Upper lobe of left lung (tissue), 6 donors: ENCODE measurements around the gene ABR. TPM values are rescaled to one million over a fixed set of nuclear protein-coding genes. Genes with fewer than 3 reads are reported as not detected.

Source experiments
- ATAC-seq, 2 donors: fragments of 200-7000 bp; cut with Tn5 transposase; one replicate each; pipeline ENCODE4 v1.9.1; 2022; ENCODE audit warnings: mild to moderate bottlenecking in 2 of 2, moderate library complexity in 2 of 2; ENCODE audit not compliant: low FRiP score in 2 of 2
- DNase-seq, 2 donors: peaks; one replicate each; pipeline ENCODE4 v3.0.0-alpha.2; 2019 to 2020
- H3K27ac ChIP-seq, 4 donors: fragments of 200-600 bp; sonication (generic); one replicate each; pipeline ENCODE4 v1.5.1; 2016 to 2019
- H3K27me3 ChIP-seq, 4 donors: fragments of 200-600 bp; sonication (generic); one replicate each; pipeline ENCODE4 v1.5.1; 2017 to 2019
- H3K36me3 ChIP-seq, 4 donors: fragments of 200-600 bp; sonication (generic); one replicate each; pipeline ENCODE4 v1.5.1; 2016 to 2019
- H3K4me1 ChIP-seq, 4 donors: fragments of 200-600 bp; sonication (generic); one replicate each; pipeline ENCODE4 v1.5.1; 2018 to 2019
- H3K4me3 ChIP-seq, 4 donors: fragments of 200-600 bp; sonication (generic); one replicate each; pipeline ENCODE4 v1.5.1; 2017 to 2019; ENCODE audit warnings: mild to moderate bottlenecking in 2 of 4, moderate library complexity in 1 of 4
- H3K9me3 ChIP-seq, 4 donors: fragments of 200-600 bp; sonication (generic); one replicate each; pipeline ENCODE4 v1.5.1; 2018 to 2019
- CTCF ChIP-seq, 6 experiments: fragments of 450-650 bp in 4 of 6; fragments of 200-600 bp in 2 of 6; sonication (generic) in 2 of 6; IDR thresholded peaks; one replicate each; pipeline ENCODE4 v1.5.1; 2016 to 2019; ENCODE audit warnings: antibody characterized with exemption in 6 of 6
- EP300 ChIP-seq, 4 donors: sonication (generic); formaldehyde crosslinking; IDR thresholded peaks; one replicate each; pipeline ENCODE4 v1.5.1; 2017; ENCODE audit warnings: antibody characterized with exemption in 4 of 4, control low read depth in 2 of 4
- POLR2A ChIP-seq, 4 donors: fragments of 450-650 bp; IDR thresholded peaks; one replicate each; pipeline ENCODE4 v1.5.1; 2016 to 2017; ENCODE audit warnings: antibody characterized with exemption in 4 of 4, mild to moderate bottlenecking in 2 of 4
- POLR2AphosphoS5 ChIP-seq, 2 donors: sonication (generic); formaldehyde crosslinking; IDR thresholded peaks; one replicate each; pipeline ENCODE4 v1.5.1; 2017; ENCODE audit warnings: antibody characterized with exemption in 2 of 2
- WGBS, 2 donors: methylation state at CpG; one replicate each; pipeline ENCODE4 v1.1.5; 2017 to 2018; 5-methylcytosine and 5-hydroxymethylcytosine counted together
- total RNA-seq, 6 donors: library from RNA; depleted of rRNA in 4 of 6; stranded (reverse); fragments of >200 nt in 4 of 6; gene quantifications; one replicate each; pipeline versions ENCODE4 v1.1.0 to v1.2.1, GENCODE V29; 2016 to 2021
- donor health status: DM: no; HTN: no; CAD: no; lungs with moderate emphysema.
- donor health status: DM: no; HTN: yes; CAD: no; lungs with severe emphysema.

Gene ABR
- total RNA-seq, 6 donors from 2014 or later: 117 to 645 (median 206) TPM

DNA sequence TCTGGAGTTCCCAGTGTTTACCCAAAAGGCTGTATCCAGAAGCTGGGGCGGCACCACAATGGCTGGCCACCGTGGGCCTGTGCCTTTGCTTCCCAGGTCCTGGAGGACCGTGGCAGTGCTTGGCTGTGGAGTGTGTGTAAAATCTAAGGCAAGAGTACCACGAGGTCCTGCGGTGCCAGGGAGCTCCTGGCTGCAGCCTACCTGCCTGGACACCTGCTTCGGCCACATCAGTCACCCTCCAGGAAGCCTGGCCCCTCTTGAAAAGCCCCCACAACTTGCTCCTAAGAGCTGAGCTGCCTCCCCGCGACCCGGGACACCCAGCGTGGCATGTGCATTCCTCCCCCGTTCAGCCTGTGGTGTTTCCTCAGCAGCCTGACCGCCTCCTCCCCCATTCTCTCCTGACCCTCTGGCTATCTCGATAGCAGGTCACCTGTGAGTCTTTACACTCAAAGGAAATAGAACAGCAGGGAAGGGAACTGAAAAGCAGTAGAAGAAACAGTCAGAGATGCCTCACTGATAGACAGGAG, 174.9 kb downstream of the ABR start:
- WGBS, 2 donors: 53 to 68% methylated on average over 3 to 10 of the region's 13 CpGs
- Histone ChIP-seq H3K9me3 (no peaks in the 10 kb centered on the region), H3K4me1 (peaks cover 60 to 81% (median 66%) of the 10 kb centered on the region in 4 donors), H3K27ac (peak overlapping the region; percentile 31 to 84 (median 78)), H3K27me3 (no peaks in the 10 kb centered on the region), H3K4me3 (no peak overlapping the region), H3K36me3 (peaks cover 17 to 95% (median 76%) of the 10 kb centered on the region in 4 donors)
- DNase-seq (no peak), ATAC-seq (no peak)
- no peak for TF ChIP-seq POLR2A (IDR thresholded peaks at IDR 0.05)
- no peak for TF ChIP-seq POLR2AphosphoS5 (IDR thresholded peaks at IDR 0.05)
- no peak for TF ChIP-seq EP300 (IDR thresholded peaks at IDR 0.05)
- TF ChIP-seq CTCF (IDR thresholded peaks at IDR 0.05): no peak

DNA sequence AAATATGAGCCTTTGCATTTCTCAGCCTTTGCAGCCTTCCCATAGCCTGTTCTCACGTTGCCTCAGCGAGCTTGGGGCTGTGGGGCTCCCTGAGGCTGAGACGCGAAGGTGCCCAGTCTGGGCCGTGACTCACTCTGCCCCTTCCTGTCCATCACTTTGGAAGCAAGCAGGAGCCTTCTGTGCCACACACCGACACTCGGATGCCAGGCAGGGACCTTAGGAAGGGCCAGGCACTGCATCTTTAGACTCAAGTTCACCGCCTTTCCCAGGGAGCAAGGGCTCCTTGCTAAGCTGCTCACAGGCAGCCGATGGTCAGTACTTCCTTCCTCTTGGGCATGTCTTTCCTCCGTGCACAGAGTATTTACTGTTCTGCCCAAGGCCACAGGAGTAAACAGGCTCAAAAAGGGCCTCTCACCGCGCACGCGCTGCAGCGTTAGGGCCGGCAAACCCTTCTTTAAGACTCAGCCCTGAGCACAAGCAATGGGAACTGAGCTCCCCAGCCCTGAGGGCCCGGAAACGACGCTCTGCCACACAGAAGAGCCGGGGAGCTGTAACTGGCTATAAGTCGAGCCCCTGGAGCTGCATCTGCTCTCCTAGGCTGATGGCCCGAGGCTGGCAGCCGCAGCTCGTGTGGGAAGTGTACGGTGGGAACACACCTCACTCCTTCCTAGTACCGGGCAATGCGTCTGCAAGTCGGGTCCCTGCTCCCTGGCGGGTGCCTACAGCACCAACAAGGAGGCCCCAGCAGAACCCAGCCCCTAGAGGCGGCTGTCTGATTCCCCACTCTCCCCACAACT, 175.6 kb downstream of the ABR start:
- H3K4me1 ChIP-seq: peaks cover 60 to 86% (median 66%) of the 10 kb centered on the region in 4 donors
- H3K27me3 ChIP-seq: no peaks in the 10 kb centered on the region
- H3K27ac ChIP-seq: peak overlapping the region; percentile 74 to 84 (median 78)
- TF ChIP-seq CTCF (IDR thresholded peaks at IDR 0.05) (no peak), POLR2AphosphoS5 (IDR thresholded peaks at IDR 0.05) (peak; percentile 19 to 32), POLR2A (IDR thresholded peaks at IDR 0.05) (no peak), EP300 (IDR thresholded peaks at IDR 0.05) (no peak)
- WGBS, 2 donors: 69 to 72% methylated on average over 22 to 27 of the region's 30 CpGs
- ATAC-seq: no peak
- peak in 1 of 2 donors; percentile 72 for DNase-seq
- H3K4me3 ChIP-seq: no peak overlapping the region
- peaks cover 16 to 95% (median 74%) of the 10 kb centered on the region in 4 donors for H3K36me3 ChIP-seq
- no peaks in the 10 kb centered on the region for H3K9me3 ChIP-seq

GRCh38 chr17:1003633-1003971, 176.2 kb downstream of the ABR start:
- Histone ChIP-seq H3K4me1 (peaks cover 64 to 88% (median 70%) of the 10 kb centered on the region in 4 donors), H3K27me3 (no peaks in the 10 kb centered on the region), H3K27ac (peak overlapping the region; percentile 74 to 84 (median 78)), H3K9me3 (no peaks in the 10 kb centered on the region), H3K4me3 (no peak overlapping the region), H3K36me3 (peaks cover 15 to 89% (median 72%) of the 10 kb centered on the region in 4 donors)
- DNase-seq (peak in 1 of 2 donors; percentile 53), ATAC-seq (no peak)
- 77 to 88% methylated on average over 3 to 5 of the region's 5 CpGs for WGBS, 2 donors
- TF ChIP-seq POLR2AphosphoS5 (IDR thresholded peaks at IDR 0.05) (no peak), EP300 (IDR thresholded peaks at IDR 0.05) (no peak), POLR2A (IDR thresholded peaks at IDR 0.05) (no peak), CTCF (IDR thresholded peaks at IDR 0.05) (no peak)

GRCh38 chr17:1002771-1003555, 176.8 kb downstream of the ABR start:
- peak in 1 of 2 donors; percentile 46 for DNase-seq
- Histone ChIP-seq H3K4me3 (no peak overlapping the region), H3K36me3 (peaks cover 11 to 83% (median 66%) of the 10 kb centered on the region in 4 donors), H3K4me1 (peaks cover 71 to 88% (median 76%) of the 10 kb centered on the region in 4 donors), H3K9me3 (no peaks in the 10 kb centered on the region), H3K27me3 (no peaks in the 10 kb centered on the region), H3K27ac (peak overlapping the region; percentile 74 to 84 (median 78))
- no peak for TF ChIP-seq CTCF (IDR thresholded peaks at IDR 0.05)
- TF ChIP-seq EP300 (IDR thresholded peaks at IDR 0.05): no peak
- peak in 1 of 2 donors; percentile 15 for TF ChIP-seq POLR2AphosphoS5 (IDR thresholded peaks at IDR 0.05)
- whole genome bisulfite sequencing, 2 donors: 45 to 57% methylated on average over 15 to 19 of the region's 19 CpGs
- peak in 1 of 2 donors; percentile 32 for ATAC-seq
